ENCODE data around the gene SYNE2.

The SYNE2 gene

GRCh38 chr14:64064447-64064846, 211.6 kb downstream of the SYNE2 start:
- DNase-seq (ENCODE audit: low spot score): no peak
- FAIRE-seq: no peak

GRCh38 chr14:64069634-64070359, 217.0 kb downstream of the SYNE2 start:
- DNase-seq (ENCODE audit: low spot score) (no peak), FAIRE-seq (no peak)

- no peak for DNase-seq (ENCODE audit: low spot score)
- no peak for FAIRE-seq
Measured at GRCh38 chr14:64074961-64075612, 222.3 kb downstream of the SYNE2 start.

GRCh38 chr14:64075613-64076005, 222.8 kb downstream of the SYNE2 start:
- FAIRE-seq (no peak), DNase-seq (ENCODE audit: low spot score) (no peak)

- no peak for FAIRE-seq
Measured at GRCh38 chr14:64080452-64080851, 227.6 kb downstream of the SYNE2 start.

GRCh38 chr14:64081174-64081746, 228.5 kb downstream of the SYNE2 start:
- no peak for DNase-seq (ENCODE audit: low spot score)
- FAIRE-seq: no peak

More at GRCh38 chr14:64080452-64080851, 227.6 kb downstream of the SYNE2 start:
- no peak for DNase-seq (ENCODE audit: low spot score)

- no peak for FAIRE-seq
- DNase-seq (ENCODE audit: low spot score): no peak
Measured at GRCh38 chr14:64082837-64083236, 230.0 kb downstream of the SYNE2 start.

- FAIRE-seq (no peak), DNase-seq (ENCODE audit: low spot score) (no peak)
Measured at GRCh38 chr14:64088647-64088964, 235.8 kb downstream of the SYNE2 start.

GRCh38 chr14:64089920-64090319, 237.1 kb downstream of the SYNE2 start:
- no peak for FAIRE-seq
- DNase-seq (ENCODE audit: low spot score): no peak

- FAIRE-seq (no peak), DNase-seq (ENCODE audit: low spot score) (no peak)
Measured at GRCh38 chr14:64091217-64091616, 238.4 kb downstream of the SYNE2 start.

- peak; percentile 44 for FAIRE-seq
Measured at GRCh38 chr14:64092338-64092737, 239.5 kb downstream of the SYNE2 start.

GRCh38 chr14:64092940-64093339, 240.1 kb downstream of the SYNE2 start:
- DNase-seq (ENCODE audit: low spot score) (no peak), FAIRE-seq (no peak)

More at GRCh38 chr14:64092338-64092737, 239.5 kb downstream of the SYNE2 start:
- DNase-seq (ENCODE audit: low spot score): no peak

GRCh38 chr14:64095620-64096019, 242.8 kb downstream of the SYNE2 start:
- no peak for DNase-seq (ENCODE audit: low spot score)
- no peak for FAIRE-seq

GRCh38 chr14:64098120-64098519, 245.3 kb downstream of the SYNE2 start:
- DNase-seq (ENCODE audit: low spot score): no peak
- no peak for FAIRE-seq

GRCh38 chr14:64107438-64107837, 254.6 kb downstream of the SYNE2 start:
- no peak for FAIRE-seq
- no peak for DNase-seq (ENCODE audit: low spot score)

GRCh38 chr14:64109819-64110554, 257.2 kb downstream of the SYNE2 start:
- no peak for FAIRE-seq
- no peak for DNase-seq (ENCODE audit: low spot score)

GRCh38 chr14:64110802-64111201, 258.0 kb downstream of the SYNE2 start:
- FAIRE-seq (no peak), DNase-seq (ENCODE audit: low spot score) (no peak)

GRCh38 chr14:64112867-64113678, 260.3 kb downstream of the SYNE2 start:
- DNase-seq (ENCODE audit: low spot score) (no peak), FAIRE-seq (no peak)

GRCh38 chr14:64114166-64114565, 261.4 kb downstream of the SYNE2 start:
- FAIRE-seq (no peak), DNase-seq (ENCODE audit: low spot score) (no peak)

GRCh38 chr14:64114796-64115195, 262.0 kb downstream of the SYNE2 start:
- FAIRE-seq: no peak

GRCh38 chr14:64115401-64115800, 262.6 kb downstream of the SYNE2 start:
- DNase-seq (ENCODE audit: low spot score) (no peak), FAIRE-seq (no peak)

More at GRCh38 chr14:64114796-64115195, 262.0 kb downstream of the SYNE2 start:
- DNase-seq (ENCODE audit: low spot score): no peak
